AG10803 (cell line): Measurements from ENCODE around the gene CHD9.

Experiments used
- DNase-seq: peaks from one replicate; pipeline ENCODE4 v3.0.0; 2010; ENCODE audit warnings: low read depth
- H3K4me3 ChIP-seq: 2 replicates; pipeline ENCODE4 v1.5.1; 2011; ENCODE audit warnings: mild to moderate bottlenecking, low read length, control low read depth
- TF ChIP-seq, protein P1 (sequence below): conservative IDR thresholded peaks from 2 replicates; pipeline ENCODE4 v1.5.1; 2011; ENCODE audit warnings: mild to moderate bottlenecking, low read length, control low read depth, inconsistent platforms

The CHD9 gene

DNA sequence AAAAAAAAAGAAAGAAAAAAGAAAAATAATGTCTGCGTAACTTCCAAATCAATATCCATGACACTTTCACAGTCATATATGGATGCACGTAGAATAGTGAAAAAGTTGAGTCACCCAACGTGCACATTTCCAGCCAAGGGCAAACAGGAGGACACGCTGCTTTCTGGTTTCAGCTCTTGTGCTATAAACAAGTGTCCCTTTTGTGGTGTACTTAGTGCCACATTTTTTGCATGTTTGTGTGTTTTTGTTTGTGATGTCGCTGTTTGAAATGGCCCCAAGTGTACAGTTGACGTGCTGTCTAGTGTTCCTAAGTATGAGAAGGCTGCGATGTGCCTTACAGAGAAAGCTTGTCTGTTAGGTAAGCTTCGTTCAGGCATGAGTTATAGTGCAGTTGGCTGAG lies 2.9 kb downstream of the CHD9 start:
- H3K4me3 ChIP-seq: no peak overlapping the region
- TF ChIP-seq, protein P1, sequence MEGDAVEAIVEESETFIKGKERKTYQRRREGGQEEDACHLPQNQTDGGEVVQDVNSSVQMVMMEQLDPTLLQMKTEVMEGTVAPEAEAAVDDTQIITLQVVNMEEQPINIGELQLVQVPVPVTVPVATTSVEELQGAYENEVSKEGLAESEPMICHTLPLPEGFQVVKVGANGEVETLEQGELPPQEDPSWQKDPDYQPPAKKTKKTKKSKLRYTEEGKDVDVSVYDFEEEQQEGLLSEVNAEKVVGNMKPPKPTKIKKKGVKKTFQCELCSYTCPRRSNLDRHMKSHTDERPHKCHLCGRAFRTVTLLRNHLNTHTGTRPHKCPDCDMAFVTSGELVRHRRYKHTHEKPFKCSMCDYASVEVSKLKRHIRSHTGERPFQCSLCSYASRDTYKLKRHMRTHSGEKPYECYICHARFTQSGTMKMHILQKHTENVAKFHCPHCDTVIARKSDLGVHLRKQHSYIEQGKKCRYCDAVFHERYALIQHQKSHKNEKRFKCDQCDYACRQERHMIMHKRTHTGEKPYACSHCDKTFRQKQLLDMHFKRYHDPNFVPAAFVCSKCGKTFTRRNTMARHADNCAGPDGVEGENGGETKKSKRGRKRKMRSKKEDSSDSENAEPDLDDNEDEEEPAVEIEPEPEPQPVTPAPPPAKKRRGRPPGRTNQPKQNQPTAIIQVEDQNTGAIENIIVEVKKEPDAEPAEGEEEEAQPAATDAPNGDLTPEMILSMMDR: no peak

GRCh38 chr16:53058441-53058840 lies 3.6 kb downstream of the CHD9 start:
- no peak for DNase-seq
- TF ChIP-seq, protein P1: no peak
- H3K4me3 ChIP-seq: no peak overlapping the region

More for the DNA sequence above, 2.9 kb downstream of the CHD9 start:
- DNase-seq: no peak

GRCh38 chr16:53058882-53059281 lies 4.1 kb downstream of the CHD9 start:
- H3K4me3 ChIP-seq: no peak overlapping the region
- no peak for DNase-seq
- TF ChIP-seq, protein P1: no peak

DNA sequence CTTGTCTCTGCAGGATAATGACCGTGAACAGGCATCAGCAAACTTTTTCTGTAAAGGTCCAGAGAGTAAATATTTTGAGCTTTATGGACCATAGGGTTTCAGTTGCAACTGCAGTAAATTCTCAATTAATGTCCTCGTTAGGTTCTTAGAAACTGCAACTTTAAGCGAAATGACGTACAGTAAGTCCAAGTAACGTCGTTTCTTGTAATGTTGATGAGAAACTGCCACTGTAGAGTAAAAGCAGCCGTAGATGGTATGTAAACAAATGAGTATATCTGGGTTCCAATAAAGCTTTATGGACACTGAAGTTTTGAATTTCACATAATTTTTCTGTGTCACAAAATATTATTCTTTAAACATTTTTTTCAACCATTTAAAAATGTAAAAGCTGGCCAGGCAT lies 4.9 kb downstream of the CHD9 start:
- TF ChIP-seq, protein P1: no peak
- H3K4me3 ChIP-seq: no peak overlapping the region
- DNase-seq: no peak

GRCh38 chr16:53061256-53061655 lies 6.5 kb downstream of the CHD9 start:
- TF ChIP-seq, protein P1: no peak
- H3K4me3 ChIP-seq: no peak overlapping the region
- DNase-seq: no peak

DNA sequence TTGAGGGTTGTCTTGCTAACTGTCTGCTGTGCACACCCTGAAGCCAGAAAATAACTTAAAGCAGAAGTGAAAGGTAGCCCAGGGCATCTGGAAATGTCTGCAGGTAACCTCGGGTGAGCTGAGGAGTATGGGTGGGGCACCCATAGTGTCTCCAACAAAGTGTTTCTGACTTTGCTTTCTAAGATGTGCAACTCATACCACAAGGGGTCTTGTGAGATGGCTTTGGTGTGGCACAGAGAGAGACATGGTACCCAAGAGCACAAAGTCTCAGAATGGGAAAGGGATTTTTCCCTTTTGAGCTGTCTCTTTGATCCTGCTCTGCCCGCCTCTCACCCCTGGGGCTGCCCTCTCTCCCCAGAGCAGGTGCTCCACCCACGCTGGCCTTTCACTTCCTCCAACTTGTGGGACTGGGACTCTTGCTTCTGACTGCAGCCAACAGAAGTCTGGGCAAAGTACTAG lies 6.9 kb downstream of the CHD9 start:
- H3K4me3 ChIP-seq: no peak overlapping the region
- TF ChIP-seq, protein P1: no peak
- no peak for DNase-seq

DNA sequence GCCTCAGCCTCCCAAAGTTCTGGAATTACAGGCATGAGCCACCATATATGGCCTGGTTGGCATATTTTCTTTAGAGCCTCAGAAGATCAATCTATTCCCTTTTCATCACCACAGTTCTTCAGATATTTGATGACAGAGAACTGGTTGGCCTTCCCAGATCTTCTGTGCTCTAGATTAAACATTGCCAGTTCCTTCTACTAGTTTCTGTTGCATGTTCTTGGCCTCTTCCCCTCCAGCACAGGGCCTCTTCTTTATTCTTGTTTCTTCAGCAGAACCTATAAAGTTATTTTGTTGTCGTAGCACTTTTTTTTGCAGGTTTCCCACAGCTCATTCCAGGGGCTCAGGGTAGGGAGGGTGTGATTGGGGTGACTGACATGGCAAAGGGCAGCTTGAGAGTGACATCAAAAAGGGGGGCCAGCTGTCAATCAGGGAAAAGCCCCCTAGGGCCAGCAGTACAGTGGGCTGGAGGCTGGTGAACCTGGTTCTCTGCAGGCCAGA lies 9.3 kb downstream of the CHD9 start:
- H3K4me3 ChIP-seq: no peak overlapping the region
- no peak for DNase-seq
- TF ChIP-seq, protein P1: no peak
